Spleen (tissue), 7 donors: ENCODE results near the gene SMC6.

Experiments used
- POLR2A ChIP-seq, 3 donors: fragments of 450-650 bp; IDR thresholded peaks; one replicate each; pipeline ENCODE4 v1.5.1; 2017; ENCODE audit warnings: antibody characterized with exemption in 3 of 3, mild to moderate bottlenecking in 1 of 3
- POLR2AphosphoS5 ChIP-seq, 3 donors: sonication (generic); formaldehyde crosslinking; IDR thresholded peaks; one replicate each; pipeline ENCODE4 v1.5.1; 2017; ENCODE audit warnings: antibody characterized with exemption in 3 of 3
- TF ChIP-seq, protein P1 (sequence below), 11 experiments: fragments of 200-600 bp in 7 of 11; fragments of 450-650 bp in 4 of 11; sonication (generic) in 4 of 11; IDR thresholded peaks in 8 of 11; conservative IDR thresholded peaks in 3 of 11; 1 replicate in 7 of 11; 2 replicates in 4 of 11; pipeline versions ENCODE4 v1.4.0 to v1.8.0; 2016 to 2021; ENCODE audit warnings: antibody characterized with exemption in 11 of 11, inconsistent platforms in 4 of 11, mild to moderate bottlenecking in 1 of 11
- donor health status: DM: no; HTN: no; CAD: no; lungs with moderate emphysema.
- donor health status: DM: no; HTN: no; CAD: no.
- donor health status: DM: no; HTN: no; CAD: no.

DNA sequence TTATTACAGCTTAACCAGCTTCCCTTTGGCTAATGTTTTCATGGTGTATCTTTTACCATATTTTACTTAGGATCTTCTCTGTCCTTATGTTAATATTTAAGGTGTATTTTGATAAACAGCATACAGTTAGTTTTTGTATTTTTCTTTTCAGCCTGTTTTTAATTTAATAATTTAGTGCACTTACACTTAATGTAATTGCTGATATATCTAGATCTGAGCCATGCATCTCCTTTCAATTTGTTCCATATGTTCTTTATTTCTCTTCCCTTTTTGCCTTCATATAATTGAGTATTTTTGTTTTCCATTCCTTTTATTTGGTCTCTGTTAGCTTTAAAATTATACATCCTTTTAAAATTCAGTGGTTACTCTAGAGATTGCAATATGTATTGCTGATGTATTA lies 78.8 kb downstream of the SMC6 start:
- TF ChIP-seq, protein P1, sequence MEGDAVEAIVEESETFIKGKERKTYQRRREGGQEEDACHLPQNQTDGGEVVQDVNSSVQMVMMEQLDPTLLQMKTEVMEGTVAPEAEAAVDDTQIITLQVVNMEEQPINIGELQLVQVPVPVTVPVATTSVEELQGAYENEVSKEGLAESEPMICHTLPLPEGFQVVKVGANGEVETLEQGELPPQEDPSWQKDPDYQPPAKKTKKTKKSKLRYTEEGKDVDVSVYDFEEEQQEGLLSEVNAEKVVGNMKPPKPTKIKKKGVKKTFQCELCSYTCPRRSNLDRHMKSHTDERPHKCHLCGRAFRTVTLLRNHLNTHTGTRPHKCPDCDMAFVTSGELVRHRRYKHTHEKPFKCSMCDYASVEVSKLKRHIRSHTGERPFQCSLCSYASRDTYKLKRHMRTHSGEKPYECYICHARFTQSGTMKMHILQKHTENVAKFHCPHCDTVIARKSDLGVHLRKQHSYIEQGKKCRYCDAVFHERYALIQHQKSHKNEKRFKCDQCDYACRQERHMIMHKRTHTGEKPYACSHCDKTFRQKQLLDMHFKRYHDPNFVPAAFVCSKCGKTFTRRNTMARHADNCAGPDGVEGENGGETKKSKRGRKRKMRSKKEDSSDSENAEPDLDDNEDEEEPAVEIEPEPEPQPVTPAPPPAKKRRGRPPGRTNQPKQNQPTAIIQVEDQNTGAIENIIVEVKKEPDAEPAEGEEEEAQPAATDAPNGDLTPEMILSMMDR (IDR thresholded peaks at IDR 0.05 in 8 of 11, conservative IDR thresholded peaks at IDR 0.05 in 3 of 11), result no peak
- TF ChIP-seq POLR2A (IDR thresholded peaks at IDR 0.05), result no peak
- no peak for TF ChIP-seq POLR2AphosphoS5 (IDR thresholded peaks at IDR 0.05)
